ENCODE results near the gene IBA57.
"Not testable (repeated sequence)": the region's sequence is repeated elsewhere in the genome, so short reads cannot be mapped to it uniquely, and the experiment has no call there.

IBA57 gene

GRCh38 chr1:228172591-228173527, 7.3 kb downstream of the IBA57 start:
- DNase-seq (ENCODE audit: low read depth), result no peak

- DNase-seq (ENCODE audit: low read depth), result not testable (repeated sequence)
These were observed 8.2 kb downstream of the IBA57 start for GRCh38 chr1:228173528-228174481.

- DNase-seq (ENCODE audit: low read depth), result peak; percentile 14
These were observed 9.1 kb downstream of the IBA57 start for GRCh38 chr1:228174482-228175315.

- DNase-seq (ENCODE audit: low read depth), result no peak
These were observed 9.9 kb downstream of the IBA57 start for GRCh38 chr1:228175316-228176023.

- no peak for DNase-seq (ENCODE audit: low read depth)
These were observed 10.4 kb downstream of the IBA57 start for GRCh38 chr1:228176024-228176395.

GRCh38 chr1:228176461-228177182, 11.0 kb downstream of the IBA57 start:
- DNase-seq (ENCODE audit: low read depth), result no peak

GRCh38 chr1:228177183-228177475, 11.5 kb downstream of the IBA57 start:
- no peak for DNase-seq (ENCODE audit: low read depth)

GRCh38 chr1:228177721-228178710, 12.4 kb downstream of the IBA57 start:
- DNase-seq (ENCODE audit: low read depth), result no peak

GRCh38 chr1:228178737-228179684, 13.4 kb downstream of the IBA57 start:
- no peak for DNase-seq (ENCODE audit: low read depth)

GRCh38 chr1:228180271-228180958, 14.8 kb downstream of the IBA57 start:
- DNase-seq (ENCODE audit: low read depth), result no peak

- no peak for DNase-seq (ENCODE audit: low read depth)
These were observed 15.5 kb downstream of the IBA57 start for GRCh38 chr1:228180959-228181644.

- DNase-seq (ENCODE audit: low read depth), result no peak
These were observed 16.0 kb downstream of the IBA57 start for GRCh38 chr1:228181645-228182034.

- DNase-seq (ENCODE audit: low read depth), result no peak
These were observed 16.9 kb downstream of the IBA57 start for GRCh38 chr1:228182296-228183030.

GRCh38 chr1:228184152-228184551, 18.5 kb downstream of the IBA57 start:
- DNase-seq (ENCODE audit: low read depth), result no peak

- no peak for DNase-seq (ENCODE audit: low read depth)
These were observed 20.0 kb downstream of the IBA57 start for GRCh38 chr1:228185641-228185965.

GRCh38 chr1:228188249-228188648, 22.6 kb downstream of the IBA57 start:
- not testable (repeated sequence) for DNase-seq (ENCODE audit: low read depth)

GRCh38 chr1:228190182-228190581, 24.6 kb downstream of the IBA57 start:
- no peak for DNase-seq (ENCODE audit: low read depth)

Measured in amniotic epithelial cell (primary cell).